HG03280 (cell line): Measurements from ENCODE around the gene MYO18A.
"Not testable (repeated sequence)": the region's sequence is repeated elsewhere in the genome, so short reads cannot be mapped to it uniquely, and the experiment has no call there.

Experiments
- ATAC-seq: cut with Tn5 transposase; IDR thresholded peaks from one replicate; pipeline ENCODE4 v1.9.1; 2021; ENCODE audit warnings: mild to moderate bottlenecking, moderate library complexity; ENCODE audit not compliant: unreplicated experiment

Gene MYO18A

GRCh38 chr17:29195465-29196081 lies 15.4 kb upstream of the MYO18A start:
- no peak for ATAC-seq

- ATAC-seq = no peak
Measured at GRCh38 chr17:29194669-29195068, 14.5 kb upstream of the MYO18A start.

GRCh38 chr17:29193146-29193545 lies 12.9 kb upstream of the MYO18A start:
- no peak for ATAC-seq

- ATAC-seq = no peak
Measured at GRCh38 chr17:29190592-29191207, 10.5 kb upstream of the MYO18A start.

- no peak for ATAC-seq
Measured at GRCh38 chr17:29190039-29190438, 9.8 kb upstream of the MYO18A start.

GRCh38 chr17:29189355-29189754 lies 9.2 kb upstream of the MYO18A start:
- ATAC-seq = no peak

- ATAC-seq = no peak
Measured at GRCh38 chr17:29181226-29181625, 1.0 kb upstream of the MYO18A start.

GRCh38 chr17:29180788-29181160 lies 576 bp upstream of the MYO18A start:
- no peak for ATAC-seq

- no peak for ATAC-seq
Measured at GRCh38 chr17:29179232-29180033, 765 bp downstream of the MYO18A start.

GRCh38 chr17:29178750-29179231 lies 1.4 kb downstream of the MYO18A start:
- no peak for ATAC-seq

- ATAC-seq = no peak
Measured at GRCh38 chr17:29177871-29178749, 2.1 kb downstream of the MYO18A start.

GRCh38 chr17:29177541-29177870 lies 2.7 kb downstream of the MYO18A start:
- ATAC-seq = no peak

- ATAC-seq = no peak
Measured at GRCh38 chr17:29176558-29177351, 3.4 kb downstream of the MYO18A start.

GRCh38 chr17:29175349-29175748 lies 4.8 kb downstream of the MYO18A start:
- ATAC-seq = no peak

GRCh38 chr17:29172589-29172988 lies 7.6 kb downstream of the MYO18A start:
- no peak for ATAC-seq

GRCh38 chr17:29170682-29171081 lies 9.5 kb downstream of the MYO18A start:
- ATAC-seq = no peak

GRCh38 chr17:29169806-29170591 lies 10.2 kb downstream of the MYO18A start:
- ATAC-seq = no peak

GRCh38 chr17:29168759-29169126 lies 11.5 kb downstream of the MYO18A start:
- ATAC-seq = not testable (repeated sequence)

- no peak for ATAC-seq
Measured at GRCh38 chr17:29168079-29168758, 12.0 kb downstream of the MYO18A start.
